GM18511 (cell line): Measurements from ENCODE around the gene CMC4.

Experiments
- ATAC-seq: cut with Tn5 transposase; IDR thresholded peaks from one replicate; pipeline ENCODE4 v1.9.1; 2021; ENCODE audit warnings: mild to moderate bottlenecking, moderate library complexity; ENCODE audit not compliant: unreplicated experiment

CMC4 gene, protein sequence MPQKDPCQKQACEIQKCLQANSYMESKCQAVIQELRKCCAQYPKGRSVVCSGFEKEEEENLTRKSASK

DNA sequence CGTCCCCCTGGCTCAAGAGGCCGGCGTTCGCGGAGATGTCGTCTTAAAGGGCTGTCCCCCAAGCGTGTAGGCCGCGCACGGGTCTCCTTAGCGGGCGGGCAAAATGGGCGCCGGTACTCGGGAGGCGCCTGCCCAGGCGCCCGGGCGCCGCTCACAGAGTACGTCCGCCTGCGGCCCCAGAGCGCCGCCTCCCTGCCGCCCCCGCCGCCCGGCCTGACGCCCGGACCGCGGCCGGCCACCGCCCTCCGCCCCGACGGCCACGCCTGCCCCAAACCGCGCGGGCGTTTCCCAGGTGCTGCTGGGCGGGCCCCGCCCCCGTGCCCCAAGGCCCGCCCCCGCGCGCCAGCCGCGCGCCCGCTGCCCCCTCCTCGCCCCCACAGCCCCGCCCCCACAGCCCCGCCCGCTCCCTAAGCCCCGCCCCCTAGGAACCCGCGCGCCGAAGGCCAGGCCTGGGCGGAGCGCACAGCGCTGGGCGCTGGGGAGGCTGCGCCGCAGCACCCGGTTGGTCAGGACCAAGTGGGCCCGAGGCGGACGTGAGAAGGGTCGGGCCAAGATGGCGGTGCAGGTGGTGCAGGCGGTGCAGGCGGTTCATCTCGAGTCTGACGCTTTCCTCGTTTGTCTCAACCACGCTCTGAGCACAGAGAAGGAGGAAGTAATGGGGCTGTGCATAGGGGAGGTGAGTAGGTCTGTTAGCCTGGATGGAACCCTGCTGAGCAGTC lies at the start of gene CMC4, which contains the start of the genes BRCC3 and MTCP1:
TSS of gene CMC4 (minus strand) at position 162 of the 719 bp plus-strand sequence. CDS start 7,113 bp downstream, outside the sequence.
TSS of gene BRCC3 (plus strand) at position 534 of the 719 bp plus-strand sequence. CDS start at position 554, 20 bp downstream.
TSS of gene MTCP1 (minus strand) at position 162 of the 719 bp plus-strand sequence. CDS start 5,126 bp downstream, outside the sequence.
- ATAC-seq, result peak; percentile 87

DNA sequence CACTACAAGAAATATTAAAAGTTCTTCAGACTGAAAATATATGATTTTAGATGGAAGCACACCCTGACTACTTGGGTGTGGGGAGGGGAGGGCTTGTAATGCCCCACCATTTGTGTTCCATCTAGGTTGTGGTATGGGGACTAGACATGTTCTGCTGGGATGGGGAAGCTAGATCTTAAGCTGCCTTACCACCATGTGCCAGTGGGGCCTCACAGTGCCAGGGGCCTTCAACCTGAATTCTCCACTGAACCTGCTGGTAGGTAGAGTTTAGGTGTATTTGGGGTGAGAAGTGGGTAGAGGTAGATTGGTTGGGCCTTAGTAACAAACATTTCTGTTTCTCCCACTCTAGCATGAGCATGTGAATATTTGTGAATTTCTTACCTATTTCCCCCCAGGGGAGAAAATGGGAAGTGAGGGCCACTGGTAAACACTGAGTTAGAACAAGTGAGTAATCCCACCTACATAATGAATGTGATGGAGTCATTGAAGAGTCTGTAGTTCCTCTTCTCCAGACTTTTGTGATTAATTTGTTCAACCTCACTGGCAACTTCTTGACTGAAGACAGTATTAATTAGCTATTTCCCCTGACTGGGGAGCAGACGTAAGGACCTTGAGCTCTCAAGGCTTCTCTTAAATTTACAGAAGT lies 44.4 kb upstream of the CMC4 start:
- no peak for ATAC-seq

GRCh38 chrX:155113097-155113496 lies 42.2 kb upstream of the CMC4 start:
- ATAC-seq, result no peak

DNA sequence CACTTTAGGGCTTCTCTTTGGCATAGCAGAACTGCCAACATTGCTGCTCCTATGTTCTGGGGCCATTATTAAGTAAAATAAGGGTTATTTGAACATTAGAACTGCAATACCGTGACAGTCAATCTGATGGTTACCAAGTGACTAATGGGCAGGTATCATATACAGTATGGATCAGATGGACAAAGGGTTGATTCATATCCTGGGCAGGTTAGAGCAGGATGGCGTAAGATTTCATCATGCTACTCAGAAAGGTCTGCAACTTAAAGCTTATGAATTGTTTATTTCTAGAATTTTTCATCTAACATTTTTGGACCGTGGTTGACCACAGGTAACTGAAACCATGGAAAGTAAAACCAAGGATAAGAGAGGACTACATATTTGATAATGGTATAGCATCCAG lies 41.2 kb upstream of the CMC4 start:
- no peak for ATAC-seq

DNA sequence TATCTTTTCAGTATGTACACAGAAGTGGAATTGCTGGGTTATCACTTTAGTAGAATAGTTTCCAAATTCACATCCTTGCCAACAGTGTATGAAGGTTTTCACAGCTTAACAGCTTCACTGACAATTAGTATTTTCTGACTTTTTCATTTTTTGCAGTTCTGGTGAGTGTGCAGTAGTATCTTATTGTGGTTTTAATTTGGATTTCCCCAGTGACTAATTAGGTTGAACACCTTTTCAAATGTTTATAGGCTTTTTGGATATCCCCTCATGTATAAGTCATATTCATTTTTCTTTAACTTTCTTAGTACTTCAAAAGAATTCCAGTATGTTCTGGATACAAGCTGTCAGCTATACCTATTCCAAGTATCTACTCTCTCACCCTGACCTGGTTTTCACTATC lies 37.5 kb upstream of the CMC4 start:
- ATAC-seq, result no peak

DNA sequence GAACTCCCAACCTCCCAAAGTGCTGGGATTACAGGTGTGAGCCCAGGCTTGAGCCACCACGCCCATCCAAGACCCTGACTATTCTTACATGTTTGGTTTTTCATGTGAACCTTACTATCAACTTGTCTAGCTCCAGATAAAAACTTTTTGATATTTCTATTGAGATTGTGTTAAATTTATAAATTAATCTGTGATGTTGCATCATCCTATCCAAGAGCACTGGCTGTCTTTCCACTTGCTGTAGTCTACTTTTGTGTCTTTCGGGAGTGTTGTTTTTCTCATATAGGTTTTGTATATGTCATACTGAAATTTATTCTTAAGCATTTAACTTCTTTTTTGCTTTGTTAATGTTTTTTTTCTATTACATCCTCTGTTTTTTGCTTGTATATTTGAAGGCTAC lies 35.0 kb upstream of the CMC4 start:
- ATAC-seq, result no peak

GRCh38 chrX:155094468-155095061 lies 23.6 kb upstream of the CMC4 start:
- ATAC-seq, result no peak

DNA sequence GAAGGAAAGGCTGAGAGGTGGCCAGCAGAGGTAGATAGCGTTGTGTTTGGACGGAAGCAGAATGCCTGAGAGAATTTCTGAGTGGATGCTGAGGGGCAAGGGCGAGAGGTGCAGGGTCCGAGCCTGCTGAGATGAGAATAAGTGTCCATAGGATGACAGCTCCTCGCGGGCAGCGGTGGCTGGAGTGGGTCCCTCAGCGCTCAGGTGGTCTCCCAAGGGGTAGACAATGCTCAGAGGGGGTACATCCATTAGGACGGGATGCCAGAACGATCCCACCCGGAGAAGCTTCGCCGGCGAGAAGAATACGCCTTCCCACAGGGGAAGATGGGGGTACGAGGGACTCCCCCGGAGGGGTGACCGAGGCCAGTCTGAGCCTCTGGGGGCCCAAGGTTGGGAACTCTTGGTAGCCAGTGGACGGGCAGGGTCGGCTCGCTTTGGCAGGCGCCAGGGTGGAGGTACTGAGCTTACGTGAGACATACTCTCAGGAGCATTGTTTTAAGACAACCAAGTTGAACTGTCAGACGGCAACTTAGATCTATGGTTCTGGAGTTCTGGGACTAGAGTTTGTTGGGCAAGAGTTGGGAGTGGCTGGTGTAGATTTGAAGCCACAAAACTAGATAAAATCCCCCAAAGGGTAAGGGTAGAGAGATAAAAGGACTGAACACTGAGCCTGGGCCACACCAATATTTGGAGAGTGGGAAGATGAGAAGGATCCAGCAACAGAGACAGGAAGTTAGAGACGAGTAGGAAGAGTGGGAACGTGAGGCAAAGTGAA lies 16.2 kb upstream of the CMC4 start:
- ATAC-seq, result no peak

DNA sequence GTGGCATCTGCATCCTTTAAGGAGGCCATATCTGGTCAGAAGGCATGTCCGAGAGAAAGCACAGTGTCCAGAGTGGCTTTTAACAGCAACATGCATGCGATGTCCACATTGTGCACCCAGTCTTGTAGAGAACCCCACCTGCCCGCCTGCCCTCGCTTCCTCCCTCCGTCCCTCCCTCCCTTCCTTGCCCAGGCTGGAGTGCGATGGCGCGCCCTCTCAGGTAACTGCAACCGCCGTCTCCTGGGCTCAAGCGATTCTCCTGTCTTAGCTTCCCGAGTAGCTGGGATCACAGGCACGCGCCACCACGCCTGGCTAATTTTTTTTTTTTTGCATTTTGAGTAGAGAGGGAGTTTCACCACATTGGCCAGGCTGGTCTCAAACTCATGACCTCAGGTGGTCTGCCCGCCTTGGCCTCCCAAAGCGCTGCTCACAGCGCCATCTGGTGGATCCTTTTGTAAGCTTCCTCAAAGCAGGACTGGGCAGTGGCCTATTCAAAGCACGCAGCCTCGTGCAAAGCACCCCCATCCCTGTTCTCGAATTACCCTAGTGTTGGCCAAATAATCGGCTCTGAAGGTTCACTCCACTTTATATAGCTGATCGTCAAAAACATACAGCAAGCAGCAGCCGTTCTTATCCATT lies 15.4 kb upstream of the CMC4 start:
- ATAC-seq, result no peak

DNA sequence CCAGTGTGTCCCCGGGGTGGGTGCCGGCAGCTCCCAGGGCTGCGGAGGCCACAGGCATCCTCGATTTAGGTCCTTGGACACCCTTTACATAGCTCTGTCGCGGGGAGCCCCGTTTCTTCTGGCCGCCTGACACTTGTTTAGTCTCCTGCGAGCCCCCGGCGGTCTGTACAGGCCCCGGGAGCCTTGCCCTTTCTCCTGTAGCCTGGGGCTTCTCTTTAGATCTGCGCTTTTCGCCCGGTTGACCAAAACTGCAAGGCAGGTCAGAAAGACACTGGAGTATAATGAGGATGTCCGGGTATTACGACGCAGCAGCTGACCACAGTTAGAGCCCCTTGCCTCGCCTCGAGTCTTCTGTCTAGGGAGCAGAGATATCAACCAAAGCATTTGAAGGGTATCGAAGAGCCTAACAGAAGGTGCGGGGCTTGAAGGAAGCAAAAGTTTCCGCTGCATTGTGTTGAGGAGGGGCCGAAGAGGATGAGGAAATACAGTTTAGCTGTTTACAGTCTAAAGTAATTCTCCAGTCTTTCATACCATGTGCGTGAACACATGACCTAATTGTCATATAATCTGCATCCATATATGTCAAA lies 851 bp upstream of the CMC4 start:
- ATAC-seq, result peak; percentile 20

GRCh38 chrX:155070663-155070974 lies 317 bp downstream of the CMC4 start:
- peak; percentile 24 for ATAC-seq

- ATAC-seq, result no peak
Observed at GRCh38 chrX:155070038-155070437, 898 bp downstream of the CMC4 start.

DNA sequence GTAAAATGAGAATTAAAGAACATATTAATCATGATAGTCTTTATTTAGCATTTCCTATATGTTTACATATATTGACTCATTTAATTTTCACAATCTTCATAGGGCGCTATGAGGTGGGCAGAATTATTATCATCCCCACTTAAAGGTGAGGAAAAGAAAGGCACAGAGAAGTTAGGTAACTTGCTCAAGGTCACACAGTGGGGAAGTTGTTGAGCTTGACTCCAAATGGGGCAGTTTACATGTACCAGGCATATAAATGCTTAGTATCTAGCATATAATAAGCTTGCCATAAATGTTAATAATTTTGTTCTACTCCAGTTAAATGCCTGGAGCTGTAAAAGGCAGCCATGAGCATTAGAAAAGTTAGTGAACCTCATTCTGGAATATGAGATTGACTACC lies 1.5 kb downstream of the CMC4 start:
- no peak for ATAC-seq

- no peak for ATAC-seq
Observed at GRCh38 chrX:155068165-155068564, 2.8 kb downstream of the CMC4 start.

- no peak for ATAC-seq
Observed at GRCh38 chrX:155065035-155065734, 5.8 kb downstream of the CMC4 start.

DNA sequence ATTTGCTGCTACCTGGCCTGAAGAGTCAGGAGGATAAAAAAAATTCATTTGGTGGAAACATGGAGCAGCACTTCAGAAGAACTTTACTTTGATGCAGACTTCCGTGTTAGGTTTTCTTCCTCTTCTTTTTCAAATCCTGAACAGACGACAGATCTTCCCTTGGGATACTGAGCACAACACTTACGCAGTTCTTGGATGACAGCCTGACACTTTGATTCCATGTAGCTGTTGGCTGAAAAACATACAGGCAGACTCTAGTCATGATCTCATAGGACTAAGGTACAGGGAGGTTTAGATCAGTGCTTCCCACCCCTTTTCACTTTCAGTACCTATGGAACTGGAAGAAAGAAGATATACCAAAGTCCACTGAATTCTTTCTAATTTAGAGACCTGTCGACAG lies 9.2 kb downstream of the CMC4 start:
- ATAC-seq, result no peak

DNA sequence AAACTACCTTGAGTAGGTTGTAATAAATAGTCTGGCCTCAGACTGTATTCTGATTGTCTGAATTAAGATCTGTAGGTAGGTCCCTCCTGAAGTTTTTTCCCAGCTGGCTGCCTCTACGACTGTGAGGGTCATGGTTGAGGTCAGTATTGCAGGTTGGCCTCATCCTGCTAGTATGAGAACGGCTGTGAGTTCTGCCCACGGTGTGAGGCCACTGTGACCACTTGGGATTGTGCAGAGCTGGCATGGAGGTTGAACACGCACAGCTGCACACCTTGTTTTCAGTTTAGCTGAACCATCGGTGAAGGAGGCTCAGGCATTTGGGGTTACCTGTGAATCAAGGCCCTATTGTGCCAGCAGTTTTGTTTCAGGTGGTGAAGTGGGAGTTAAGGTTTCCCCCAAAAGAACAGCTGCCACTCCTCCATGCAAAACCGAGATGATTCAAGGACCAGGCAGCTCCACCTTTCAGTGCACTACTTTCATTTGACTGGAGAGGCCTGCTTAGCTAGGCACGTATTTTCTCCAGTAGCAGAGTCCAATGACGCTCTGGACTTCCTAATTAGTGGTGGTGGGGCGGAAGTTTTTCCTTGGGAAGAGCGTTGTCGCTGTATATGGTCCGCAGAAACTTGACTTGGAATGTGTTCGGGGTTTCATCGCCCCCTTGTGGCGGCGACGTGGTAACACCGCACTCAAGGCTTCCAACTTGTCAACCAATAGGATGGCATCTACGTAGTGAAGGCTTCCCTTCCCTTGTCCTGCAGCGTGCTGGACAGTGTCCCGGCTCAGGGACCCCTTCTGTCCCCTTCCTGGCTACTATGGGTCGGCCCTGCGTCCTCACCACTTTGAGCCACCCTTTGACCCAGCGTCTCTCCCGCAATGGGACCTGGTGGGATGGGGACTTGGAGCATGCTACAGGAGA lies 13.8 kb downstream of the CMC4 start:
- peak; percentile 86 for ATAC-seq

- no peak for ATAC-seq
Observed at GRCh38 chrX:155056471-155056870, 14.5 kb downstream of the CMC4 start.

DNA sequence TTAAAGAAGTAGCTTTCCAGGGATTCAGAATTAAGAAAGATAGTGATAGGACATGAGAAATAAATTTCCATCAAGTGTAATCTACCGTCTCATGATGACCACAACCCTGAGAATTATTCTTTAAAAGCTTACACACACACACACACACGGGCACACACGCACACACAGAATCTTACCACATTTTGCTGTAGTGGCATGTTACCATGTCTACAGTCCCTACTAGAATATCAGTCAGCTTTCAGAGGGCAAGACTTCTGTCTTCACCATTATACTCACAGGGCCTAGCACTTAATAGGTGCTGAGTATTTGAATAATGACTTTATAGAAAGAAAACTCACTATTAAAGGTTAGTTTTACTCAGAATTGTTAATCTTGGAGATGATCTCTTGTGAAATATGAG lies 15.4 kb downstream of the CMC4 start:
- no peak for ATAC-seq
